ENCODE data around the gene GPAM. TPM values are rescaled to one million over a fixed set of nuclear protein-coding genes. Genes with fewer than 3 reads are reported as not detected.
"Not testable (repeated sequence)": the region's sequence is repeated elsewhere in the genome, so short reads cannot be mapped to it uniquely, and the experiment has no call there.

The GPAM gene
- total RNA-seq, 1 experiment from 2014 or later: 16.0 TPM

GRCh38 chr10:112115781-112116385, 67.7 kb downstream of the GPAM start:
- Histone ChIP-seq H2BK12ac (ENCODE audit: insufficient read length, low read depth, low read length) (no peak overlapping the region), H4K20me1 (ENCODE audit: control insufficient read depth, insufficient read depth, insufficient read length) (no peaks in the 10 kb centered on the region), H3K9me3 (ENCODE audit: control insufficient read depth, low read depth, low read length) (no peaks in the 10 kb centered on the region), H3K14ac (ENCODE audit: insufficient read depth, low read length) (no peak overlapping the region), H3K23me2 (ENCODE audit: insufficient read length, low read depth, low read length, poor library complexity, severe bottlenecking) (no peaks in the 10 kb centered on the region), H3K79me1 (ENCODE audit: insufficient read depth, low read depth, low read length, poor library complexity, severe bottlenecking) (no peaks in the 10 kb centered on the region), H3K23ac (ENCODE audit: insufficient read length, low read depth, low read length) (no peak overlapping the region), H2BK20ac (ENCODE audit: low read depth, low read length, poor library complexity, severe bottlenecking) (no peak overlapping the region), H3K4me2 (ENCODE audit: insufficient read depth, insufficient read length, low read length) (no peak overlapping the region), H3K18ac (ENCODE audit: insufficient read length, low read depth, low read length) (no peak overlapping the region), H4K5ac (ENCODE audit: insufficient read length, low read depth, low read length) (no peak overlapping the region), H3K79me2 (ENCODE audit: insufficient read depth, low read length) (no peaks in the 10 kb centered on the region), H4K8ac (replicated peaks; ENCODE audit: insufficient read length, low read depth, low read length) (no peak overlapping the region), H3K9ac (ENCODE audit: extremely low read depth, insufficient read length, low read length) (no peak overlapping the region), H3K27ac (ENCODE audit: insufficient read length, low read depth, low read length) (no peak overlapping the region), H3K4ac (ENCODE audit: low read depth, low read length) (no peak overlapping the region), H3K56ac (ENCODE audit: insufficient read length, low read depth, low read length) (no peak overlapping the region), H2AK5ac (ENCODE audit: insufficient read length, low read length) (no peak overlapping the region), H2AFZ (ENCODE audit: low read length) (no peak overlapping the region), H3T11ph (ENCODE audit: low read length) (no peak overlapping the region), H4K91ac (ENCODE audit: insufficient read length, low read depth, low read length) (no peak overlapping the region), H3K4me1 (ENCODE audit: insufficient read depth, low read length) (no peaks in the 10 kb centered on the region; the same call in 1 of the 2 replicates), H2BK15ac (ENCODE audit: low read depth, low read length) (no peak overlapping the region), H2BK120ac (ENCODE audit: low read depth, low read length, poor library complexity, severe bottlenecking) (no peak overlapping the region), H3K27me3 (ENCODE audit: insufficient read depth, low read length) (no peaks in the 10 kb centered on the region), H2BK5ac (ENCODE audit: insufficient read length, low read length) (no peak overlapping the region)
- peak; percentile 87 for TF ChIP-seq CTCF (conservative IDR thresholded peaks at IDR 0.05)
- H3K4me1 Mint-ChIP-seq: peaks cover 5 to 7% of the 10 kb centered on the region in 2 experiments
- WGBS (ENCODE audit: extremely low coverage, insufficient read length, low lambda C conversion rate): no CpG with 5 or more reads among the region's 12 CpGs
- peak; percentile 79 for DNase-seq
- H3K9me3 Mint-ChIP-seq: no peaks in the 10 kb centered on the region
- no peaks in the 10 kb centered on the region for H3K27me3 Mint-ChIP-seq (ENCODE audit: low read depth)
- no peaks in the 10 kb centered on the region for H3K36me3 Mint-ChIP-seq (ENCODE audit: insufficient read depth in 1 of 3, low read depth in 3 of 3)
- no peak overlapping the region for H3K4me3 Mint-ChIP-seq
- H3K27ac Mint-ChIP-seq: no peak overlapping the region

- WGBS (ENCODE audit: extremely low coverage, insufficient read length, low lambda C conversion rate): no CpG with 5 or more reads among the region's 2 CpGs
- H3K27ac Mint-ChIP-seq: not testable (repeated sequence)
Observed at GRCh38 chr10:112109779-112110178, 73.8 kb downstream of the GPAM start.

More at GRCh38 chr10:112109779-112110178, 73.8 kb downstream of the GPAM start:
- H2BK20ac ChIP-seq (ENCODE audit: low read depth, low read length, poor library complexity, severe bottlenecking); H3K23me2 ChIP-seq (ENCODE audit: insufficient read length, low read depth, low read length, poor library complexity, severe bottlenecking); H3K23ac ChIP-seq (ENCODE audit: insufficient read length, low read depth, low read length); H3K4me1 Mint-ChIP-seq; H2BK5ac ChIP-seq (ENCODE audit: insufficient read length, low read length); H3K4me2 ChIP-seq (ENCODE audit: insufficient read depth, insufficient read length, low read length); H2BK120ac ChIP-seq (ENCODE audit: low read depth, low read length, poor library complexity, severe bottlenecking); H3K79me2 ChIP-seq (ENCODE audit: insufficient read depth, low read length); H3K4ac ChIP-seq (ENCODE audit: low read depth, low read length); H3K27me3 Mint-ChIP-seq (ENCODE audit: low read depth); H2BK12ac ChIP-seq (ENCODE audit: insufficient read length, low read depth, low read length); H3T11ph ChIP-seq (ENCODE audit: low read length); H4K8ac ChIP-seq (replicated peaks; ENCODE audit: insufficient read length, low read depth, low read length); H3K4me1 ChIP-seq (ENCODE audit: insufficient read depth, low read length); H4K5ac ChIP-seq (ENCODE audit: insufficient read length, low read depth, low read length); H4K91ac ChIP-seq (ENCODE audit: insufficient read length, low read depth, low read length); H3K9me3 ChIP-seq (ENCODE audit: control insufficient read depth, low read depth, low read length); H3K27ac ChIP-seq (ENCODE audit: insufficient read length, low read depth, low read length); H2AK5ac ChIP-seq (ENCODE audit: insufficient read length, low read length); H2AFZ ChIP-seq (ENCODE audit: low read length); H2BK15ac ChIP-seq (ENCODE audit: low read depth, low read length); H3K4me3 Mint-ChIP-seq; H3K18ac ChIP-seq (ENCODE audit: insufficient read length, low read depth, low read length); H4K20me1 ChIP-seq (ENCODE audit: control insufficient read depth, insufficient read depth, insufficient read length); H3K36me3 Mint-ChIP-seq (ENCODE audit: insufficient read depth in 1 of 3, low read depth in 3 of 3); H3K79me1 ChIP-seq (ENCODE audit: insufficient read depth, low read depth, low read length, poor library complexity, severe bottlenecking); H3K27me3 ChIP-seq (ENCODE audit: insufficient read depth, low read length); H3K9ac ChIP-seq (ENCODE audit: extremely low read depth, insufficient read length, low read length); H3K14ac ChIP-seq (ENCODE audit: insufficient read depth, low read length); H3K56ac ChIP-seq (ENCODE audit: insufficient read length, low read depth, low read length); DNase-seq: not testable (repeated sequence)
- peaks cover 7 to 11% of the 10 kb centered on the region in 2 experiments; a peak in 4 of 5 replicates for H3K9me3 Mint-ChIP-seq

Measured in H9 (cell line).